Suprapubic skin (tissue), 3 donors: Measurements from ENCODE around the gene MUC5B.

ENCODE experiments used
- EP300 ChIP-seq: sonication (generic); formaldehyde crosslinking; IDR thresholded peaks from one replicate; pipeline ENCODE4 v1.6.1; 2017; ENCODE audit warnings: antibody characterized with exemption
- POLR2A ChIP-seq, 2 donors: fragments of 450-650 bp; IDR thresholded peaks; one replicate each; pipeline ENCODE4 v1.6.1; 2017; ENCODE audit warnings: antibody characterized with exemption in 2 of 2, mild to moderate bottlenecking in 2 of 2, moderate library complexity in 2 of 2
- TF ChIP-seq, protein P1 (sequence below), 2 donors: fragments of 200-600 bp in 1 of 2; fragments of 450-650 bp in 1 of 2; sonication (generic) in 1 of 2; IDR thresholded peaks; one replicate each; pipeline ENCODE4 v1.5.1; 2016 to 2019; ENCODE audit warnings: antibody characterized with exemption in 2 of 2, mild to moderate bottlenecking in 1 of 2, moderate library complexity in 1 of 2

DNA sequence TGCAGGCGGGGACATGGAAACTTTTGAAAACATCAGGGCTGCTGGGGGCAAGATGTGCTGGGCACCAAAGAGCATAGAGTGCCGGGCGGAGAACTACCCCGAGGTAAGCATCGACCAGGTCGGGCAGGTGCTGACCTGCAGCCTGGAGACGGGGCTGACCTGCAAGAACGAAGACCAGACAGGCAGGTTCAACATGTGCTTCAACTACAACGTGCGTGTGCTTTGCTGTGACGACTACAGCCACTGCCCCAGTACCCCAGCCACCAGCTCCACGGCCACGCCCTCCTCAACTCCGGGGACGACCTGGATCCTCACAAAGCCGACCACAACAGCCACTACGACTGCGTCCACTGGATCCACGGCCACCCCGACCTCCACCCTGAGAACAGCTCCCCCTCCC lies 19.4 kb downstream of the MUC5B start:
- TF ChIP-seq, protein P1, sequence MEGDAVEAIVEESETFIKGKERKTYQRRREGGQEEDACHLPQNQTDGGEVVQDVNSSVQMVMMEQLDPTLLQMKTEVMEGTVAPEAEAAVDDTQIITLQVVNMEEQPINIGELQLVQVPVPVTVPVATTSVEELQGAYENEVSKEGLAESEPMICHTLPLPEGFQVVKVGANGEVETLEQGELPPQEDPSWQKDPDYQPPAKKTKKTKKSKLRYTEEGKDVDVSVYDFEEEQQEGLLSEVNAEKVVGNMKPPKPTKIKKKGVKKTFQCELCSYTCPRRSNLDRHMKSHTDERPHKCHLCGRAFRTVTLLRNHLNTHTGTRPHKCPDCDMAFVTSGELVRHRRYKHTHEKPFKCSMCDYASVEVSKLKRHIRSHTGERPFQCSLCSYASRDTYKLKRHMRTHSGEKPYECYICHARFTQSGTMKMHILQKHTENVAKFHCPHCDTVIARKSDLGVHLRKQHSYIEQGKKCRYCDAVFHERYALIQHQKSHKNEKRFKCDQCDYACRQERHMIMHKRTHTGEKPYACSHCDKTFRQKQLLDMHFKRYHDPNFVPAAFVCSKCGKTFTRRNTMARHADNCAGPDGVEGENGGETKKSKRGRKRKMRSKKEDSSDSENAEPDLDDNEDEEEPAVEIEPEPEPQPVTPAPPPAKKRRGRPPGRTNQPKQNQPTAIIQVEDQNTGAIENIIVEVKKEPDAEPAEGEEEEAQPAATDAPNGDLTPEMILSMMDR (IDR thresholded peaks at IDR 0.05) = no peak
- TF ChIP-seq EP300 = no peak
- TF ChIP-seq POLR2A (IDR thresholded peaks at IDR 0.05) = no peak
